Loucy (cell line): Measurements from ENCODE around the gene VIPR2.

ENCODE experiments used
- H2AFZ ChIP-seq: fragments of 200-600 bp; sonication (generic); 2 replicates; pipeline ENCODE4 v1.6.0; 2016; ENCODE audit warnings: antibody characterized with exemption, mild to moderate bottlenecking, low read length, moderate library complexity
- H3F3A ChIP-seq: fragments of 200-600 bp; 2 replicates; pipeline ENCODE4 v1.6.0; 2016; ENCODE audit warnings: antibody characterized with exemption, low read depth, mild to moderate bottlenecking
- H3K27me3 ChIP-seq: fragments of 200-600 bp; sonication (generic); 2 replicates; pipeline ENCODE4 v1.6.1; 2014; ENCODE audit warnings: low read length, mild to moderate bottlenecking; ENCODE audit not compliant: insufficient read depth, poor library complexity, severe bottlenecking
- H3K36me3 ChIP-seq: fragments of 200-600 bp; sonication (generic); 2 replicates; pipeline ENCODE4 v1.6.1; 2016; ENCODE audit warnings: low read length; ENCODE audit not compliant: insufficient read depth
- H3K4me1 ChIP-seq: fragments of 200-600 bp; sonication (generic); 2 replicates; pipeline ENCODE4 v1.5.1; 2014; ENCODE audit warnings: low read length, mild to moderate bottlenecking; ENCODE audit not compliant: insufficient read depth, poor library complexity, severe bottlenecking
- H3K4me2 ChIP-seq: fragments of 200-600 bp; sonication (generic); 2 replicates; pipeline ENCODE4 v1.6.0; 2014; ENCODE audit warnings: antibody characterized with exemption, low read length, low read depth, mild to moderate bottlenecking; ENCODE audit not compliant: poor library complexity, severe bottlenecking
- H3K4me3 ChIP-seq: fragments of 200-600 bp; sonication (generic); 2 replicates; pipeline ENCODE4 v1.5.1; 2014; ENCODE audit warnings: low read length, mild to moderate bottlenecking, mixed read lengths; ENCODE audit not compliant: poor library complexity, severe bottlenecking
- H3K79me2 ChIP-seq: fragments of 200-600 bp; sonication (generic); 2 replicates; pipeline ENCODE4 v1.6.1; 2014; ENCODE audit warnings: low read length; ENCODE audit not compliant: insufficient read depth
- H3K9ac ChIP-seq: fragments of 200-600 bp; sonication (generic); 2 replicates; pipeline ENCODE4 v1.6.0; 2014; ENCODE audit warnings: mild to moderate bottlenecking, low read depth, low read length, moderate library complexity; ENCODE audit not compliant: poor library complexity, severe bottlenecking
- H3K9me2 ChIP-seq: fragments of 200-600 bp; sonication (generic); replicated peaks from 2 replicates; pipeline ENCODE4 v1.6.1; 2016; ENCODE audit warnings: low read depth, low read length, mixed read lengths
- H3K9me3 ChIP-seq: fragments of 200-600 bp; sonication (generic); 2 replicates; pipeline ENCODE4 v1.6.1; 2014; ENCODE audit warnings: mild to moderate bottlenecking, antibody characterized with exemption, low read length, low read depth; ENCODE audit not compliant: insufficient read depth
- H4K20me1 ChIP-seq: fragments of 200-600 bp; sonication (generic); 2 replicates; pipeline ENCODE4 v1.6.0; 2014; ENCODE audit warnings: antibody characterized with exemption, low read length, mild to moderate bottlenecking; ENCODE audit not compliant: insufficient read depth, poor library complexity, severe bottlenecking
- EZH2phosphoT487 ChIP-seq: fragments of 200-600 bp; IDR thresholded peaks from 2 replicates; pipeline ENCODE4 v1.6.1; 2018; ENCODE audit warnings: antibody characterized with exemption, mild to moderate bottlenecking, moderate library complexity, borderline replicate concordance
- TF ChIP-seq, protein P1 (sequence below): fragments of 200-600 bp; sonication (generic); conservative IDR thresholded peaks from 2 replicates; pipeline ENCODE4 v1.5.1; 2014; ENCODE audit warnings: mild to moderate bottlenecking, antibody characterized with exemption, low read length

Gene VIPR2

DNA sequence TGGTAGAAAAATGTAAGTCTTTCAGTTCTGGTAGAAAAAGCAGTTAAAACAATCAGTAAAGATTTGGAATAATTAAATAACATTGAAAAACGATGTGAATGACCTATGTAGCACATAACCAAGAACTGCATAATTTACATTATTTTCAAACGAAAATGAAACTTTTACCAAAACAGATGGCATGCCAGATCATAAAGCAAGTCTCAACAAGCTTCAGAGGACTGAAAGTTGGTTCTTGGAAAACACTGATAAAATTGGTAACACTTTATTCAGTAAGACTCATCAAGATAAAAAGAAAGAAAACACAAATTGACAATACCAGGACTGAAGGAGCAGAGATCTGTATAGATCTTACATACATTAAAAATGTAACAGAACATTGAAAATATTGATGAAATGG is 92.8 kb downstream of the VIPR2 start:
- Histone ChIP-seq H3K4me2 (no peak overlapping the region), H4K20me1 (no peaks in the 10 kb centered on the region), H3K36me3 (no peaks in the 10 kb centered on the region), H3K4me1 (no peaks in the 10 kb centered on the region), H2AFZ (no peak overlapping the region), H3K79me2 (no peaks in the 10 kb centered on the region), H3F3A (no peaks in the 10 kb centered on the region), H3K9ac (no peak overlapping the region), H3K9me2 (no peaks in the 10 kb centered on the region), H3K27me3 (no peaks in the 10 kb centered on the region), H3K9me3 (peaks cover 15% of the 10 kb centered on the region; the same call in 1 of the 2 replicates), H3K4me3 (no peak overlapping the region)
- no peak for TF ChIP-seq EZH2phosphoT487
- TF ChIP-seq, protein P1, sequence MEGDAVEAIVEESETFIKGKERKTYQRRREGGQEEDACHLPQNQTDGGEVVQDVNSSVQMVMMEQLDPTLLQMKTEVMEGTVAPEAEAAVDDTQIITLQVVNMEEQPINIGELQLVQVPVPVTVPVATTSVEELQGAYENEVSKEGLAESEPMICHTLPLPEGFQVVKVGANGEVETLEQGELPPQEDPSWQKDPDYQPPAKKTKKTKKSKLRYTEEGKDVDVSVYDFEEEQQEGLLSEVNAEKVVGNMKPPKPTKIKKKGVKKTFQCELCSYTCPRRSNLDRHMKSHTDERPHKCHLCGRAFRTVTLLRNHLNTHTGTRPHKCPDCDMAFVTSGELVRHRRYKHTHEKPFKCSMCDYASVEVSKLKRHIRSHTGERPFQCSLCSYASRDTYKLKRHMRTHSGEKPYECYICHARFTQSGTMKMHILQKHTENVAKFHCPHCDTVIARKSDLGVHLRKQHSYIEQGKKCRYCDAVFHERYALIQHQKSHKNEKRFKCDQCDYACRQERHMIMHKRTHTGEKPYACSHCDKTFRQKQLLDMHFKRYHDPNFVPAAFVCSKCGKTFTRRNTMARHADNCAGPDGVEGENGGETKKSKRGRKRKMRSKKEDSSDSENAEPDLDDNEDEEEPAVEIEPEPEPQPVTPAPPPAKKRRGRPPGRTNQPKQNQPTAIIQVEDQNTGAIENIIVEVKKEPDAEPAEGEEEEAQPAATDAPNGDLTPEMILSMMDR = no peak

DNA sequence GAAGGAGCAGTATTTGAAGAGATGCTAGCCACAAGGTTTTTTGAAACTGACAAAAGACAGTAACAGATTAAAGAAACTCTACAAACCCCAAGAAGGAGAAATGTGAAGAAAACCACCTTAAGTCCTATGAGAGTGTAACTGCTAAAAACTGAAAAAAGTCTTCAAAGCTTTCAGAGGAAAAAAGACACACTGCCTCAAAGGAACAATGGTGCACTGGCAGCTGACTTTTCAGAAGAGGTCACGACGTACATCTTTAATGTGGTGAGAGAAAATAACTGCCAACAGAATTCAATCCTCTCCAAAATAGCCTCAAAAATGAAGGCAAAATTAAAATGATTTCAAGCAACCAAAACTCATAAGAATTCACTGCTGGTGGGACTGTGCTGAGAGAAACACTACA is 94.0 kb downstream of the VIPR2 start:
- Histone ChIP-seq H3K9me2 (no peaks in the 10 kb centered on the region), H3K4me3 (no peak overlapping the region), H3K9me3 (peaks cover 15% of the 10 kb centered on the region; the same call in 1 of the 2 replicates), H3K4me2 (peak overlapping the region; percentile 4), H3K36me3 (no peaks in the 10 kb centered on the region), H3K9ac (no peak overlapping the region), H3F3A (no peaks in the 10 kb centered on the region), H3K79me2 (no peaks in the 10 kb centered on the region), H2AFZ (no peak overlapping the region), H4K20me1 (no peaks in the 10 kb centered on the region), H3K27me3 (no peaks in the 10 kb centered on the region), H3K4me1 (no peaks in the 10 kb centered on the region)
- TF ChIP-seq, protein P1 = no peak
- no peak for TF ChIP-seq EZH2phosphoT487

DNA sequence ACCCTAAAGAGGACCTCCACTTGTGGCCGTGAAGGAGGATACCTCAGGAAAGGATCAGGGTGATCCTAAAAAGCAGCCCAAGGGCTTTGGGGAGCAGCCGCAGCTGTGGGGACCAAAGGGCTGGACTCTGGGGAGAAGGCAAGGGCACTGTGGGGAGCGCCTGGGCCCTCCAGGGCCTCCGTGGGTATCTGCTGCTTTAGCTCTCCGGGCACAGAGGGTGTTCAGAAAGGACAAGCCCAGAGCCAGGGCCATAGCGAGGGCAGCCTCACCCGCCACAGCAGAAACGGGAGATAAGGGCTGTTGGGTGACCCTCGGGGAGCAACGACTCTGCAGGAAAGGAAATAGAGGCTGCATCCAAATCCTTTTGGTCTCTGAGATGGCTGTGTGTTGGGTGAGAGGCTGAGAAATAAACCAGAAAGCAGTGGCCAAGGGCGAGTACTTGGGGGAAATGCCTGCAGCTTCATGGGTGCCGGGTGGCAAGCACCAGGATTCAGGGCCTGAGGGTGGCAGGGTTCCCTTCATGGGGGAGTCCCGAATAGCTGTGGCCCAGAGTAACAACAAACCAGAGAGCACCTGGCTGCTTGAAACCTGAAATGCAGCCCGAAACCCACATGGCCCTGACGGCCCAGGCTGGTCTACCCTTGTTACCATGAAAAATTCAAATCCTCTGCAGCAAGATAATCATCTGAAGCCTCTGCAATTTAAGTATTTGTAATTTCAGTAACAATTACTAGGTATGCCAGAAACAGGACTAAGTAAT is 95.2 kb downstream of the VIPR2 start:
- no peak for TF ChIP-seq EZH2phosphoT487
- H3K9ac ChIP-seq = no peak overlapping the region
- H3K9me3 ChIP-seq = peaks cover 15% of the 10 kb centered on the region; the same call in 1 of the 2 replicates
- no peaks in the 10 kb centered on the region for H3K4me1 ChIP-seq
- no peaks in the 10 kb centered on the region for H3K79me2 ChIP-seq
- H3K4me3 ChIP-seq = no peak overlapping the region
- no peaks in the 10 kb centered on the region for H3K9me2 ChIP-seq
- no peaks in the 10 kb centered on the region for H3K27me3 ChIP-seq
- no peaks in the 10 kb centered on the region for H3K36me3 ChIP-seq
- no peak overlapping the region for H3K4me2 ChIP-seq
- H4K20me1 ChIP-seq = no peaks in the 10 kb centered on the region
- H2AFZ ChIP-seq = no peak overlapping the region
- no peaks in the 10 kb centered on the region for H3F3A ChIP-seq

DNA sequence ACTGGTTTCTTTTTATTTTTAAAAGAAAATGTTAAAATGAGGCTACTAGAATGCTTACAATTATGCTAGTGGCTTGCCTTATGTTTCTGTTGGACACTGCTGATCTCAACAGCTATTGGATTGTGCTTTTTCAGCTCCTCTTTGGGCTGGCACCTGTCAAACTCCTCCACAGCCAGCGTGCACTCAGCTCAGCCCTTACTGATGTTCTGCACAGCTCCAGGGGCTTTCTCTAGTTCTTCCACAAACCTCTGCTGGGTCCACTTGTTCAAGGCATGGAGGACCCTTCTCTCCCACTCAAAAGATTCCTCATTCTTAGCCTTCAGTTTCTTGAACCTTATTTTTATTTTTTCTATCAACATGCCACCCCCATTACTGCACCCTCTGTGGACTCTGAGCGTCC is 96.0 kb downstream of the VIPR2 start:
- Histone ChIP-seq H3K79me2 (no peaks in the 10 kb centered on the region), H3K9ac (no peak overlapping the region), H3K9me3 (peaks cover 15% of the 10 kb centered on the region; the same call in 1 of the 2 replicates), H3K4me3 (no peak overlapping the region), H3K36me3 (no peaks in the 10 kb centered on the region), H2AFZ (no peak overlapping the region), H3K9me2 (no peaks in the 10 kb centered on the region), H3K4me2 (no peak overlapping the region), H3K27me3 (no peaks in the 10 kb centered on the region), H4K20me1 (no peaks in the 10 kb centered on the region), H3K4me1 (no peaks in the 10 kb centered on the region), H3F3A (no peaks in the 10 kb centered on the region)
- TF ChIP-seq, protein P1 = no peak
